ENCODE results near the gene WDFY4. TPM values are rescaled to one million over a fixed set of nuclear protein-coding genes. Genes with fewer than 3 reads are reported as not detected.

Gene WDFY4
- total and polyA plus RNA-seq, 2 experiments from 2014 or later, result 0.14 TPM; not detected in 1

GRCh38 chr10:48658243-48658974 lies 26.3 kb upstream of the WDFY4 start:
- Mint-ChIP-seq H3K9me3 (no peaks in the 10 kb centered on the region), H3K27me3 (ENCODE audit: insufficient read depth, low read depth, poor library complexity) (peaks cover 10% of the 10 kb centered on the region), H3K36me3 (ENCODE audit: low read depth) (no peaks in the 10 kb centered on the region), H3K27ac (no peak overlapping the region), H3K4me1 (peaks cover 8% of the 10 kb centered on the region), H3K4me3 (no peak overlapping the region)
- Histone ChIP-seq H3F3A (replicated peaks; ENCODE audit: low read depth) (no peaks in the 10 kb centered on the region), H3K27ac (ENCODE audit: low read depth) (no peak overlapping the region), H4K20me1 (replicated peaks; ENCODE audit: insufficient read depth) (no peaks in the 10 kb centered on the region), H3K79me2 (replicated peaks; ENCODE audit: insufficient read depth) (no peaks in the 10 kb centered on the region), H3K27me3 (ENCODE audit: insufficient read depth) (peaks cover 20% of the 10 kb centered on the region), H3K4me1 (ENCODE audit: insufficient read depth) (peaks cover 8% of the 10 kb centered on the region; the same call in 1 of the 2 replicates), H3K4me3 (no peak overlapping the region), H3K36me3 (ENCODE audit: insufficient read depth) (no peaks in the 10 kb centered on the region), H2AFZ (no peak overlapping the region), H3K4me2 (no peak overlapping the region), H3K9me2 (ENCODE audit: insufficient read depth) (no peaks in the 10 kb centered on the region)
- no peak for TF ChIP-seq ZNF331 (CRISPR knock-in tag; IDR thresholded peaks at IDR 0.05; ENCODE audit: low read depth)
- TF ChIP-seq, protein P1, sequence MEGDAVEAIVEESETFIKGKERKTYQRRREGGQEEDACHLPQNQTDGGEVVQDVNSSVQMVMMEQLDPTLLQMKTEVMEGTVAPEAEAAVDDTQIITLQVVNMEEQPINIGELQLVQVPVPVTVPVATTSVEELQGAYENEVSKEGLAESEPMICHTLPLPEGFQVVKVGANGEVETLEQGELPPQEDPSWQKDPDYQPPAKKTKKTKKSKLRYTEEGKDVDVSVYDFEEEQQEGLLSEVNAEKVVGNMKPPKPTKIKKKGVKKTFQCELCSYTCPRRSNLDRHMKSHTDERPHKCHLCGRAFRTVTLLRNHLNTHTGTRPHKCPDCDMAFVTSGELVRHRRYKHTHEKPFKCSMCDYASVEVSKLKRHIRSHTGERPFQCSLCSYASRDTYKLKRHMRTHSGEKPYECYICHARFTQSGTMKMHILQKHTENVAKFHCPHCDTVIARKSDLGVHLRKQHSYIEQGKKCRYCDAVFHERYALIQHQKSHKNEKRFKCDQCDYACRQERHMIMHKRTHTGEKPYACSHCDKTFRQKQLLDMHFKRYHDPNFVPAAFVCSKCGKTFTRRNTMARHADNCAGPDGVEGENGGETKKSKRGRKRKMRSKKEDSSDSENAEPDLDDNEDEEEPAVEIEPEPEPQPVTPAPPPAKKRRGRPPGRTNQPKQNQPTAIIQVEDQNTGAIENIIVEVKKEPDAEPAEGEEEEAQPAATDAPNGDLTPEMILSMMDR (conservative IDR thresholded peaks at IDR 0.05; ENCODE audit: low read depth in 2 of 2), result peak; percentile 89 to 94
- ATAC-seq (peak; percentile 28), DNase-seq (ENCODE audit: low spot score) (peak; percentile 88)

- H3K27ac ChIP-seq (ENCODE audit: low read depth), result no peak overlapping the region
- Mint-ChIP-seq H3K36me3 (ENCODE audit: low read depth) (no peaks in the 10 kb centered on the region), H3K9me3 (no peaks in the 10 kb centered on the region), H3K4me3 (no peak overlapping the region), H3K27me3 (ENCODE audit: insufficient read depth, low read depth, poor library complexity) (peaks cover 10% of the 10 kb centered on the region), H3K27ac (no peak overlapping the region), H3K4me1 (peaks cover 8% of the 10 kb centered on the region)
- H2AFZ ChIP-seq, result no peak overlapping the region
- H3F3A ChIP-seq (replicated peaks; ENCODE audit: low read depth), result no peaks in the 10 kb centered on the region
- H4K20me1 ChIP-seq (replicated peaks; ENCODE audit: insufficient read depth), result no peaks in the 10 kb centered on the region
- no peak overlapping the region for H3K4me2 ChIP-seq
- ATAC-seq (no peak), DNase-seq (ENCODE audit: low spot score) (no peak)
- peaks cover 20% of the 10 kb centered on the region for H3K27me3 ChIP-seq (ENCODE audit: insufficient read depth)
- peaks cover 8% of the 10 kb centered on the region; the same call in 1 of the 2 replicates for H3K4me1 ChIP-seq (ENCODE audit: insufficient read depth)
- no peak overlapping the region for H3K4me3 ChIP-seq
- no peaks in the 10 kb centered on the region for H3K36me3 ChIP-seq (ENCODE audit: insufficient read depth)
- no peaks in the 10 kb centered on the region for H3K9me2 ChIP-seq (ENCODE audit: insufficient read depth)
- no peaks in the 10 kb centered on the region for H3K79me2 ChIP-seq (replicated peaks; ENCODE audit: insufficient read depth)
- TF ChIP-seq EZH2 (IDR thresholded peaks at IDR 0.05; ENCODE audit: low read depth, unreplicated experiment) (no peak), CREB1 (CRISPR knock-in tag; IDR thresholded peaks at IDR 0.05; ENCODE audit: low read depth) (no peak), POLR2AphosphoS5 (IDR thresholded peaks at IDR 0.05; ENCODE audit: low read depth) (no peak), ZNF462 (CRISPR knock-in tag; IDR thresholded peaks at IDR 0.05) (no peak), ZNF114 (CRISPR knock-in tag; IDR thresholded peaks at IDR 0.05) (no peak), ZNF331 (CRISPR knock-in tag; IDR thresholded peaks at IDR 0.05; ENCODE audit: low read depth) (no peak), JUNB (IDR thresholded peaks at IDR 0.05; ENCODE audit: unreplicated experiment) (no peak), EZH2phosphoT487 (IDR thresholded peaks at IDR 0.05; ENCODE audit: unreplicated experiment) (no peak)
- TF ChIP-seq, protein P2, sequence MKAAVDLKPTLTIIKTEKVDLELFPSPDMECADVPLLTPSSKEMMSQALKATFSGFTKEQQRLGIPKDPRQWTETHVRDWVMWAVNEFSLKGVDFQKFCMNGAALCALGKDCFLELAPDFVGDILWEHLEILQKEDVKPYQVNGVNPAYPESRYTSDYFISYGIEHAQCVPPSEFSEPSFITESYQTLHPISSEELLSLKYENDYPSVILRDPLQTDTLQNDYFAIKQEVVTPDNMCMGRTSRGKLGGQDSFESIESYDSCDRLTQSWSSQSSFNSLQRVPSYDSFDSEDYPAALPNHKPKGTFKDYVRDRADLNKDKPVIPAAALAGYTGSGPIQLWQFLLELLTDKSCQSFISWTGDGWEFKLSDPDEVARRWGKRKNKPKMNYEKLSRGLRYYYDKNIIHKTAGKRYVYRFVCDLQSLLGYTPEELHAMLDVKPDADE (IDR thresholded peaks at IDR 0.05), result no peak
- TF ChIP-seq, protein P1 (conservative IDR thresholded peaks at IDR 0.05; ENCODE audit: low read depth in 2 of 2), result no peak
Observed at GRCh38 chr10:48658975-48659269, 25.8 kb upstream of the WDFY4 start.
